HS-5 (cell line): ENCODE results near the gene GABRP.
"Not testable (repeated sequence)": the region's sequence is repeated elsewhere in the genome, so short reads cannot be mapped to it uniquely, and the experiment has no call there.

ENCODE experiments used
- DNase-seq: peaks from one replicate; pipeline ENCODE4 v3.0.0-alpha.2; 2012; ENCODE audit warnings: low read depth

GABRP gene, protein sequence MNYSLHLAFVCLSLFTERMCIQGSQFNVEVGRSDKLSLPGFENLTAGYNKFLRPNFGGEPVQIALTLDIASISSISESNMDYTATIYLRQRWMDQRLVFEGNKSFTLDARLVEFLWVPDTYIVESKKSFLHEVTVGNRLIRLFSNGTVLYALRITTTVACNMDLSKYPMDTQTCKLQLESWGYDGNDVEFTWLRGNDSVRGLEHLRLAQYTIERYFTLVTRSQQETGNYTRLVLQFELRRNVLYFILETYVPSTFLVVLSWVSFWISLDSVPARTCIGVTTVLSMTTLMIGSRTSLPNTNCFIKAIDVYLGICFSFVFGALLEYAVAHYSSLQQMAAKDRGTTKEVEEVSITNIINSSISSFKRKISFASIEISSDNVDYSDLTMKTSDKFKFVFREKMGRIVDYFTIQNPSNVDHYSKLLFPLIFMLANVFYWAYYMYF

GRCh38 chr5:170783498-170784247 is at the start of gene GABRP:
Gene GABRP (plus strand): TSS chr5:170783725. CDS start chr5:170788616, 4,891 bp downstream.
- DNase-seq = no peak

- DNase-seq = no peak
These were observed 46.6 kb upstream of the GABRP start for GRCh38 chr5:170736966-170737365.

DNA sequence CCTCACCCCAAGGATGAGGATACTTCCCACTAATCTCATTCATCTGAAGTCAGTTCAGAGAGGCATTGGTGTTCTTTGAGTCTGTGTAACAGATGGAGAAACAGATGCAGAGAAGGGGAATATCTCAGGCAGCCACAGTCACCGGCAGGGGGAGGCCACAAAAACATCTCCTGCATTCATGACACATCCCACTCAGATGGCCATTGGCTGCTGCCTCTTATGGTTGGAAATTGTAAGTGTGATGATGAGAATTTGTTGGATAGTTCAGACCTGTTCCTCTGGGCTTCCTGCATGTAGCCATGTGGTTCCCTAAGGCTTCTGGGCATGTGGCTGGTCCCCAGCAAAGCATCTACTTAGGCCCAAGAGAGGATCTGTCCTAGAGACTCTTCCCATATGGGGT is 45.9 kb upstream of the GABRP start:
- DNase-seq = no peak

GRCh38 chr5:170738840-170739239 is 44.7 kb upstream of the GABRP start:
- DNase-seq = no peak

DNA sequence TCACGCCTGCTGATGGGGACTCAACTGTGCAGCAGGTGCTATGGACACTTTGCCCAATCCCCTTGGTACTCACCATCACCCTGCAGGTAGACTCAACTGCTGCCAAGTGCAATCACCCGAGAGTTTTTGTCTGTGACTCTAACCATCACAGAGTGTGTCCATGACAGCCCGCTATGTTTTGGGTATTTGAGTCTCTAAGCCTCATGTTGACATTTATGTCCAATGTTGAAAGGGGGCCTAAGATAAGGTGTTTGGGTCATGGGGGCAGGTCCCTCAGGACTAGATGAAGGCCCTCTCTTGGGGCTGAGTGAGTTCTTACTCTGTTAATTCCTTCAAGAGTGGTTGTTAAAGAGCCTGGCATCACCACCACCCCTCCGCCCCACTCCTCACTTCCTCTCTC is 44.1 kb upstream of the GABRP start:
- DNase-seq = no peak

GRCh38 chr5:170740551-170741205 is 42.8 kb upstream of the GABRP start:
- no peak for DNase-seq

- no peak for DNase-seq
These were observed 41.7 kb upstream of the GABRP start for GRCh38 chr5:170741801-170742200.

- DNase-seq = no peak
These were observed 39.7 kb upstream of the GABRP start for GRCh38 chr5:170743876-170744212.

- no peak for DNase-seq
These were observed 37.9 kb upstream of the GABRP start for GRCh38 chr5:170745481-170746071.

DNA sequence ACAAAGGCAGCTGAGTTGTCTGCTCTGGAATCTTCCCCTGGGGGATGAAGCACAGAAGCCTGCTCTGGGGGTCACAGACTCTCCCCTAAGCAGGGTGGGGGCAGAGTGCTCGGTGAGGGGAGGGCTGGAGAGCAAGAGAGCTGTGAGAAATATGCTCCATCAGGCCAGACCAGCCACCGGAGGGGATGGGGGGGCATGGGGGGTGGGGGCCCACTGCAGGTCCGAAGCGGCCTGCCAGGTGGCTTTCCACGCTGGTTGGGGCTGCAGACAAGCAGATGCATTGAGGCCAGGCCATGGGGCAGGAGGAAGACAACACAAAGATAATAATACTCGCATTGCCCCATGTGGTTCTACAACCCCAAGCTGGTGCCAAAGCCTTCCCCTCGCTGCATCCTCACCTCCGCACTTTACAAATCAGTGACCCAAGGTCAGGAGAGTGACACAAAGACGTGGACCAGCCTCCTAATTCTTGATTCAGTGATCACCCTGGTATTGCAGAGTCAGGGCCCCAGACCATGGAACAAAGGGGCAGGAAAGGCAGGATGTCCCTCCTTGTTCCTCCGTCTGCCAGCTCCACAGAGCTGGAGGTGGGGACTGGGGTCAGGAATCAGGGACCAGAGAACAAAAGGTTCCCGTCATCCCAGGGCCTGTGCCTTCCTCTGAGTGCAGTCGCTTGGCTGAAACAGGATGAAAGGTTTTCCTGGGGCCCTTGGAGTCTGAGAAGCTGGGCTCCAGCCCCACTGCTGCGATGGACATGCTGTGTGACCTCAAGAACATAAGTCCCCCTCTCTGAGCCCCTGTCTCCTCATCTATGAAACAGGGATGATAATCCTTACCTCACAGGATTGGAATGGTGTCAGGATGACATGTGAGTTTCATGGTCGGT is 37.2 kb upstream of the GABRP start:
- no peak for DNase-seq

- DNase-seq = no peak
These were observed 36.6 kb upstream of the GABRP start for GRCh38 chr5:170746961-170747340.

- DNase-seq = no peak
These were observed 36.2 kb upstream of the GABRP start for GRCh38 chr5:170747357-170747756.

DNA sequence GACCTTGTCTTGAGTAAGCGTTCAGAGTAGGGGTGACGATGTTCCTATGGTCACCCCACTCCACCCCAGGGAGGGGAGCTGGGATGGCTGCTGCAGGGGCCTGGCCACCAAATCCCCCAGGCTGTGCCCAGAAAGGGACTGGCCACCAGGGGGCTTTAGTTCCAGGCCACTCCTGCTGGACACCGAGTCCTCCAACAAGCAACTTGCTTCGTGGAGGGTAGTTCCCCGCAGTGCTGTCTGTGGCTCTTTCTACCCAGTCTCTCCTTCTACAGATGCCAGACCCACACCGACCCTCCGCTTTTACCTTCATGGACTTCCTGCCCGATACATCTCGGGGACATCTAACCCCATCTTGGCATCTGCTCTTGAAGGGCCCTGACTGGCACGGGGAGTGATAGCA is 35.7 kb upstream of the GABRP start:
- no peak for DNase-seq

DNA sequence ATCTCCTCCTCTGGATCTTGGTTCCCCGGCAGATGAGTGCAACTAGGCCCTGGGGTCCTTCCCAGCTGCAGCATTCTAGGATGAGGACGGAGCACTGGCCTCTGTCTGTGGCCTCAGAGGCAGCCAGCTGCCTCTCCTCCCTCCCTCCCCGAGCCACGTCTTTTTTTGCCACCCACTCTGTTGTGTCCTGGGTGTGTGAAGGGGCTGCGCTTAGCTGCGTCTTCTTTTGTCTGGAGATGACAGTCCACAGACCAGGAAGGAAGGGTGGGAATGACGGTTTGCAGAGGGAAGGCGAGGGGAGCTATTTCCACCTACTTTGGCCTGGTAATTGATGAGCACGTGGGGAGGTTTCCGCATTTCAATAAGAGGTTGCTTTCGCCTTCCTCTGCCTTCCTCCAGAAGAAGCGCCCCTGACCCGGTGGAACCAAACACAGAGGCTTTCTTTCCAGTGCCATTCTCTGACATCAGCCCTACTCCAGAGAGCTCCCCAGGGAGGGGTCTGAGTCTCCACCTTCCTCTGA is 34.5 kb upstream of the GABRP start:
- no peak for DNase-seq

DNA sequence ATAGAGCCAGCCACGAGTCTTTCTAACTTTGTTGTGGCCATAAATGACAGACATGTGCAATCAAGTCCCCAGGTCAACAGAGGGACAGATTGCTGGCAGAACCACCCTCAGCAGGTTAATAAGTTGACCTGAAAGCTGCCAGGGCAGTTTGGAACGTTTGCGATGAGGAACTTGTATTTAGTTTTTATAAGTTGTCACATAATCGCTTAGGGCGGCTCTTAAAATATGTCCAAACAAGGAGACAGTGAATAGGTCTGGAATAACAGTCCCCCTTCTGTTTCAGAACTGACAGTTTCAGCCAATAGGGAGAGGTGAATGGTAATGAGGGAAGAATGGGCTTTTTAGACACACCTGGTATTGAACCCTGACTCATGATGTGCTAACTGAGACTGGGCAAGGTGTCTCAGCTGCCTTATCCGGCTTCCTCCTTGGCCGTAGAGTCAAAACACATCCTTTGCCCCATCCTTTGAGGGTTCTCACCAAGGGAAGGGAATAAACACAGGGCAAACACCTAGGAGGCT is 33.6 kb upstream of the GABRP start:
- DNase-seq = no peak

DNA sequence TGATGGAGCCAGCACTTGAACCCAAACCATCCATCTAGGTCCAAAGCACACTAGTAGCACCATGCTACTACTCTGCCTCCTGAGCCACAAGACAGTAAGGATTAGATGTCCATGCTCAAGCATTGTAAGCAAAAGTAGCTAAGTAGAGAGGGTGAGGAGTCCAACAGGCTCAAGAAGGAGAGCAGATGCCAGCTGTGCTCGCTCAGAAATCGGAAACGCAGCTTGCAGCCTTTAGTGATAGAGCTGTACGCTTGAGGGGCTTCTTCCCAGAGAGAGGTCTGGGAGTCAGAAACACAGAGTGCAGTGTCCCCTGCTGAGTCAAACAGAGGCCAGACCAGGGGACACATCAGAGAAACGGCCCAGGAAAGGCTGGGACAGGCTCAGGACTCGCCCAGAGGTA is 32.7 kb upstream of the GABRP start:
- DNase-seq = no peak

DNA sequence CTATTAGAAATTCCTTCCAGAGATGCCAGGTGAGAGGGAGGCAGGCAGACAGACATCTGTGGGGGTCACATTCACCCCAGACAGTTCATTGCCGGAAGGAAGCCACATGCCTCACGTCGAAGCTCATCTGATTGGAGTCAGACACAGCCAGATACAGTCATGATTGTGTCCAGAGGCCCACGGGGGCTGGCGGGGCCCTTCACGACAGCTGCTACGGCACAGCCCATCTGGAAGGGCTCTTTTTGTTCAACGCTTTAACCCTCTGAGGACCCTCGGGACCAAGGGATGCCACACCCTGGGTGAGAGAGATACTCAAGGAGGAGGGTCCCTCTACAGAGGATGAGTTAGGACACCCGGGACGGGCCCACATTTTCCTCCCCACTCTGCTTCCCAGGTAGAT is 31.9 kb upstream of the GABRP start:
- DNase-seq = no peak

DNA sequence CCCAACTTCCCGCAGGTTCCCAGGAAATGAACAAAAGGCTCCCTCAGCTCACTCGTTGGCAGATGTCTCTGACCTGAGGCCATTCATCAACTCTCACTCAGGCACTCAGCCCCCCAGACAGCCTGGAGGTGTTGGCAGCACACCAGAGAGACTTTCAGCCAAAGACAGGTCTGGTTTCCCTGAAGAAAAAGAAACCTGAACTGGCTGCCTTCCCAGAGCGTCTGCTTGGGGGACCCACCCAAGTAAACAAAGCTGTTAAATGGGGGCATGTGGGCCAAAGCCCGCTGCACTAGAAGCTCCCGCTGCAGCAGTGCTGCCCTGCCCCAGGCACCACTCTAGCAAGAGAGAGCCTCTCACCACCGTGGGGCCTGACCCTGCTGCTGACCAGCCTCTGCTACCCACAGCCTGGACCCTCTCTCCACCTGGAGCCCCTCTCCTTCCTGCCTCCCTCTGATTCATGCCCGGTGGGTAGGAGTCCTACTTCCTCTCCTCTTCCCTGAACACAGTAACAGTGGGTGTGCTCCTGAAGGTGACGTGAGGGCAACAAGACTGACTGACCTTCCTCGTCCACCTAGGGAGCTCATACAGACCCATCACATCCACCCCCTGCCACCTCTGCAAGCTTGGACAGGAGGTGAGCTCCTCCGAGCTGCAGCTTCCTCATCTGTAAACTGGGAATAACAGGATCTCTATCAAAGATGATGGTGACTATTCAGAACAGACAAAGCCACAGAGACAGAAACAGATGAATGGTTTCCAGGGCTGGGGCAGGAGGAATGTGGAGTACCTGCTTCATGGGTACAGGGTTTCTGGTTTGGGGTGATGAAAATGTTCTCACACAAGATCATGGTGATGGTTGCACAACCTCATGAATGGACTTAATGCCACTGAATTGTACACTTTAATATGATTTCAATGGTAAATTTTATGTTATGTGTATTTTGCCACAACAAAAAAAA is 31.0 kb upstream of the GABRP start:
- DNase-seq = no peak

- DNase-seq = no peak
These were observed 30.2 kb upstream of the GABRP start for GRCh38 chr5:170753311-170753710.

- not testable (repeated sequence) for DNase-seq
These were observed 29.0 kb upstream of the GABRP start for GRCh38 chr5:170754508-170754907.
